NCI-H510A (cell line): ENCODE results near the gene MACC1.

Experiments used
- DNase-seq: peaks from one replicate; lab custom pipeline; 2025; lab: John Stamatoyannopoulos, UW

The MACC1 gene

GRCh38 chr7:20173828-20174227 lies 43.4 kb downstream of the MACC1 start:
- DNase-seq, result no peak

GRCh38 chr7:20172736-20173334 lies 44.3 kb downstream of the MACC1 start:
- DNase-seq, result no peak

- no peak for DNase-seq
Observed at GRCh38 chr7:20170633-20171032, 46.6 kb downstream of the MACC1 start.

DNA sequence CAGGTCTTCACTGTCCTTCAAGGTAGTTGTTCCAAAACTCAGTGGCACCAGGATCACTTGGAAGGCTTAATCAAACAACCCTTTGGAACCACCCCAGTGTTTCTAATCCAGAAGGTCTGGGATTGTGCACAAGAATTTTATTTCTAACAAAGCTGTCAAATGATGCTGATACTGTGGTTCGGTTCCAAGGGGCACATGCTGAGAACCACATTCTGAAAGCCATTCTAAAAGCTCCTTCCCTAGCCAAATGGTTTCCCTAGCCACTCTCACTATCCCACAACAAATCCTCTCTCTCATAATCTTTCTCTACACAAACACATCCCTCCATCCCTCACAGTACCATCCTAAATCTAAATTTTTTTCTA lies 52.1 kb downstream of the MACC1 start:
- DNase-seq, result no peak

DNA sequence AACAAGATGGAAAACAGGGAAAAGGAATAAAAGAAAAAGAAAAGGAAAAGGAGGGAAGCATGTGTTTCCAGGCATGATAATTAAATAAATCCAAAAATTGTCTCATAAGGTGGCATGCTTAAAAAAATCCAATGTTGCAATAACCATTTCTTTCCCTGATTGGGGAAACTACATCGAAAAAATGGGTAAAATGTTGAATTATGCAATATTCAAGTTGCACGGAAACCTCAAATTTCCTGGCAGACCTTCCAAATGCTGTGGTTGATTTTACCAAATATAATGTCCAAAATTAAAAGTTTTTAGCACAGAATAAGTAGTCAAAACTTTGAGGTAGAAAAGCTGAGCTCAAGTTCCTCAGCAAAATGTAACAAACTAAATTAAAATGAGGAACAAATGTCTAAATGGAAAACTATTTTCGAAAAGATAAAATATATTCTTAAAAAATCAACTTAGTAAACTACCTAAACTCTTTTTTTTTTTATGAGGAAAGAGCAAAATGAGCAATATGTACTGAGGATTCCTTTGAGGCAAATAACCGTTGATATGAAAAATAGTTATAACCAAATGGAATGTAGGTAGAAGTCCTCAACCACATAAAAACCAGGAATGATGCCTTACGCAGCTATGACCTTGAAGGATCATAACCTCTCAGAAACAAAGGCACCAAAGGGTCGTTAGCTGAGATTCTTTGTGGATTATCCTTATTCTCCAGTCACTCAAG lies 52.6 kb downstream of the MACC1 start:
- no peak for DNase-seq

DNA sequence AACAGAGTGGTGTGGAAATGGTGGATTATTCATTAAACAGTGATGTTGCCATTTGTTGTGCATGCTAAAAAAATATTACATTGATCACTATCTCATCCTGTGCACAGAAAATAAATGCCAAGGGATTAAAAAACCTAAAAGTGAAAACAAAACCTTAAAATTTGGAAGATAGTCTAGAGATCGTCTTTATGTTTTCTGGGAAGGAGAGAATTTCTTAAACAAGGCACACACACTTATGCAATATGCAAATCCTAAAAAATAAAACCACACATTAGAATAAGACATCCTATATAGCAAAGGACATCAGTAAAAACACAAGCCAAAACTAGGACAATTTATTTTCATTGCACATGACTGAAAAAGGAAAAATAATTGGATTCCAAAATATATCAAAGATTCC lies 54.5 kb downstream of the MACC1 start:
- no peak for DNase-seq

DNA sequence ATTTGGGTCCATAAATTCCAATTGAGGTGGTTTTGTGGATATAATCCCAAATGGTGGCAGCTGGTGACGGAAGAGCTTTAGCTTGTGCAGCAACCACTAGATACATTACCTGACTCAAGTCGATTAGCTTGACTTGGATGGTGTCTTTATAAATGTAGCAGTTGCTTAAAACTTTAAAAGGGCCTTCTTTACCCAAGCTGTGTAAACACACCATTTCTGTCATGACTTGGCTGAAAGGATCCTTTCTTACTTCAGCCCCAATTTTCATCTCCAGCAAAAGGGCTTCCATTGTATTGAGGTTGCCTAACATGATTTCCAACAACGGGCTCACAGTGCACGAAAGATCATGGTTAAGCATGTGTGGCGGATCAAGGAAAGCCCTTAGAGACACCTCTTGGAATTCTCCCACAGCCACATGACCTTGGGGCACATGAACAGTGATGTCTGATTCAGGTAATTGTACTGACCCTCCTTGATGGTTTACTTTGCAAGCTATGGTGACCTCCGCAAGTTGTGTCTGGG lies 57.9 kb downstream of the MACC1 start:
- DNase-seq, result no peak

DNA sequence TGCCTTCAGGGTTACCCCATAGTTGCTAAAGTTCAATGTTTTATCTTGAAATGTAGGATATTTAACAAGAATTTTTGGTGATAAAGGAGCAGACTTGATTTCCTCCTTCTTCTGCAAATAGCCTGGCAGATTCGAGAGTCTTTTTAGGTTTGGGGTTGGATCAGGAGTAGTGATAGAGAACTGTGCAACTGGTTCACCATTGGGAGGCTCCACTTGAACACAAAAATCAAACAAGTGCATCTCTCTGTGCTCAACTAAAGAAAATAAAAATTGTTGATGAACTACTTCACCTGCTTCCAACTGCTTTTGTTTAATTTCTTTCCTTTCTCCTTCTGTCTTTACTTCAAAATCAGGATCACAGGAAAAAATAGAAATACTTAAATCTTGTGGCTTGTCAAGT lies 58.5 kb downstream of the MACC1 start:
- no peak for DNase-seq

DNA sequence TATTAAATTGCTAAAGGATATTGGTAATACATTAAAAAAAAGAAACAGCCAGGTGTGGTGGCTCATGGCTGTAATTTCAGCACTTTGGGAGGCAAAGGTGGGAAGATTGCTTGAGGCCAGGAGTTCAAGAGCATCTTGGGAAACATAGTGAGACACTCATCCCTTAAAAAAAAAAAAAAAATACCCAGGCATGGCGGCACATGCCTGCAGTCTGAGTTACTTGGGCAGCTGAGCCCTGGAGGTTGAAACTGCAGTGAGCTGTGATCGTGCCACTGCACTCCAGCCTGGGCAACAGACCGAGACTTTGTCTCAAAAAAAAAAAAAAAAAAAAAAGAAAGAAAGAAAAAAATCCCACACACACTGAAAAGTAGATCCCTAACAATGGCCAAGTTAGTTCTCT lies 59.7 kb downstream of the MACC1 start:
- no peak for DNase-seq

DNA sequence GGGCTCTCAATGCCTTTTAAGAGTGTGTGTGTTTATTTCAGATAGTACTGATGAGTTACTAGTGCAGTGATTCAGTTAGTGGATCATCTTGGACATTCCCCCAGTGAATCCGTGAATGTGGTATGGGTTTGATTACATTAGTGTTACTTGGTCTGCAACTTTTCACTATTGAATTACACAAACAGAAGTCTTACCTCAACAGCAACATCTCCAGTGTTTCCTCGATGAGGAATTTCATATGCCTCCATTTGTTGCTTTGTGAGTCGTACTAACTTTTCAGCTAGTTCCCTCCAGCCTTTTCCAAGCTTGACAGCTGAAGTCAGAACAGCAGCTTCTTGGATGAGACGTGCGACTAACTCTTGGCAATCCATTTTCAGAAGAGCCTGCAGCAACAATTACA lies 63.2 kb downstream of the MACC1 start:
- DNase-seq, result no peak

DNA sequence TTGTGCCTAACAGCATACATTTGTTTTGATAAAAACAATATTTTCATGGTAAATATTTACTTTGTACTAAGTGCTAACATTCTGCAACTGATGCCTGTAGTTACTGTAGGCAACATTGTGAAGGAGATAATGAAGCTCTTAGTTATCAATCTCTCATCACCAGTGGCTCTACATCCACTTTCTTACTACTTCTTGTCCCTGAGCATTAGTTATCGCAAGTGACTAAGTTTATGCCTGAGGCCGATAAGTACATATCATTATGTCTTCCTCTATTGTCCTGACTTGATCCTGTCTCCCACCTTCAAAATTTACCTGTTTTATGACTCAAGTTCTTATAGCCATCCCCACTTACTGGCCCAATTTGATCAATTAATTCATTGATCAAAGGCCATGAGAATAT lies 63.6 kb downstream of the MACC1 start:
- no peak for DNase-seq

DNA sequence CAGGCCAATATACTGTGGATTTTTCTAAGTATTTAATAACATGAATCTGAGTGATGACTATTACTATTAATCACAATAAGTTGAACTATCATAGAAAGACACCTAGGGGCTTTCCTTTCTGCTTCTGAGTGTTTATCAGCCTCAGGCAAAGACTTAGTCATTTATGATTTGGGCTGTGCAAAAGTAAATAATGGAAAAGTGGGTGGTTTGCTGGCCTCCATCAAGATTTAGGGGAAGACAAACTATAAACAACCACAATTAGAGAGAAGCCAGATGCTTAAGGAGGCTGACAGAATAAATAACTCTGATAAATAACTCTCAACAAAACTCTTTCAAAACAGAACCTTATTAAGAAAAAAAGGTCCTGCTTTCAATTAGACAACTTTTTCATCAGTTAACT lies 64.7 kb downstream of the MACC1 start:
- DNase-seq, result no peak

- no peak for DNase-seq
Observed at GRCh38 chr7:20151708-20152456, 65.3 kb downstream of the MACC1 start.

DNA sequence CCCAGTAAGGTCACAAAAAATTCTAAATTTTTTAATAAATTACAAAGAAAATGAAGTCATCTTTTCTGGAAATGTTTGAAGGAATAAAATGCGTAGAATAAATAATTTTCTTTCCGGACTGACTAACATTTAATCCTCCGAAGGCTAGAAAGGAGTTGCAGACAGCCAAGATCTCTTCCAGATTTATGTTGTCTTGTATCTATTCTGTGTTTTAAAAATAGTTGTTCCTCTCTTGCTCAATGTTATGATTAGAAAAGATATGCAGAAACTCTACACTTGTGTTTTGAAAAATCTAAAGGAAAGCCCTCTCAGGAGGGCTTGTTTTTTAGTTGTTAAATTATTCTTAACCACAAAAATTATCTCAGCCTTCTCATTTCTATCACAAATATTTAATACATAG lies 70.7 kb downstream of the MACC1 start:
- DNase-seq, result no peak

DNA sequence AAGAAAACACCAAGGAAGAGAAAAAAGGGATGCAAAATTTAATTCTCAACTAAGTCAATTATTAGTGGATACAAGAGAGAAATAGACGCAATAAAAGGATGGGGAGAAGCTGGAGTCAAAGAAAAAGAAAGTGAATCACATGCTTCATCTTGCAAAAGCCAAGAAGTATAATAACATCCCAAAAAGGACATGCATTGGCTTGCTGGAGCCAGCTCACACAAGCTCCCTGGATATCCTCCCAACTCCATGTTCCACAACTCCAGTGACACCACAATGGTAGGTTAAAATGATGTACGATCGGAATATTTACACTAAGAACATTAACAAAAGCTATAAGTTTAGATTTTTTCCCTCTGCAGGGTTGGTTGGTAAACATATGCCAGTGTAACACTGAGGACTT lies 72.4 kb downstream of the MACC1 start:
- DNase-seq, result no peak

DNA sequence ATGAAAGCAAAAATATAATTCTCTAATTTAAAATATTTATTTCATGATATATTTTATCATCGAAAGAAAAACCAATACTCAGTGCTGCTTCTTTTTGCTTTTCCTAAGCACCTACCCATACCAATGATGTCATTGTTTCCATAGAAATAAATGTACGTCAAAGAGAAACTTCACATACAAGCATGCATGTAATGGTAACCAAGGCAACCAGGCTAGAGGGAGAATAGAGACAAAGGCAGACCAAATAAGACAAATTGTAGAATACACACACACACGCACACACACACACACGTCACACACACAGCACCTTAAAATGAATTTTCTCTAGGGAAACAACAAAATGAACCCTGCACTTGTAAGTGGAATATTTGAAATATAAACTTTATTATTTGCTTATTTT lies 75.5 kb downstream of the MACC1 start:
- no peak for DNase-seq

GRCh38 chr7:20141002-20141345 lies 76.2 kb downstream of the MACC1 start:
- no peak for DNase-seq

- no peak for DNase-seq
Observed at GRCh38 chr7:20140291-20141001, 76.7 kb downstream of the MACC1 start.

DNA sequence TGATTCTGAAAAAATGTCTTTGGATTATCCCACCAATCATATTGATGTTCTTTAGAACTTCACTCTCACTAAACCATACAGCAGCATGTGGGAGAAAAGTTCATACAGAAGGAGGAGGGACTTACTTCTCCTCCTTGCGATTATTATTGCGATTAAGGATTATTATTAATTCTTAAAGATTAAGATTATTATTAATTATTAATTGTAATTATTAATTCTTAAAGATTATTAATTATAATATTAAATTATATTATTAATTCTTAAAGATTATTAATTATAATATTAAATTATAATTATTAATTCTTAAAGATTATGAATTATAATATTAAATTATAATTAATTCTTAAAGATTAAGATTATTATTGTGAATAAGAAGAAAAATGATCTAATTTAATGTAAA lies 80.5 kb downstream of the MACC1 start:
- no peak for DNase-seq

DNA sequence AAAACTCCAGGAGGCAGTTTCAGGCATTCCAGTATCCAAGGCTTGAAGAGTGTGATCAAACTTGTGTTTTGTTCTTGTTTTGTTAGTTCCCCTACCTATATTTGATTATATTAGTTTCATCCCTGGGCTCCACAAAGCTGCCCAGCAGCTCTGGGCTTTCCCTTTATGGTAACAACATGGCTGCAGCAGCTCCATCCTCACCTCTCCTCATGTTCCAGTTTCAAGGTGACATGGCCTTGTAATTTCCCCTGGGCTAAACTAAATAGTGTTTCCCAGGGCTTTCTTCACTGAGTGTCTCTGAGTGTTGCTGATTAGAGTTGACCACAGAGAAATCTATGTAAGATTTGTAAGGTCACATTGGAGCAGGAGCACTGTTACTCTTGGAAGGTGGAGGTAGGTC lies 83.4 kb downstream of the MACC1 start:
- DNase-seq, result no peak

GRCh38 chr7:20132585-20132984 lies 84.6 kb downstream of the MACC1 start:
- DNase-seq, result no peak

- DNase-seq, result no peak
Observed at GRCh38 chr7:20131776-20132175, 85.4 kb downstream of the MACC1 start.

DNA sequence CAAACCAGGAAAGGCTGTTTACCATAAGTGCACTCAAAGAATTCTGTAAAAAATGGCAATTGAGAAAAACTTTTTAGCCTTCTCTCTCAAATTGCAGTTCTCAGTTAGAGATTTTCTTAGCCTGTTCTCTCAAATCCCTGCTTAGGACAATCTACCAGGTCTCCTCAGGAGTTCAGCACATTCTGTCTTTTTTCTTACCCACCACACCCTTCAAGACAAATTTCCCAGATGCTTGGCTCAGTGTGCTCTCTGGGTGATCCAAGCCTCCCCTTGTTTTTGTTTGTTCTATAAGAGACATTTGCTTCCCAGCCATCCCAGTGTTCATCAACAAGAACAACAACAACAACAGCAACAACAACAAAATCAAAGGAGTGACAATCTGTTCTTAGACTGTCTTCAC lies 87.3 kb downstream of the MACC1 start:
- no peak for DNase-seq
